CD4-positive, alpha-beta T cell treated with Interleukin-17A for 1 hour (primary cell): ENCODE results near the gene PRF1.
"Not testable (repeated sequence)": the region's sequence is repeated elsewhere in the genome, so short reads cannot be mapped to it uniquely, and the experiment has no call there.

Experiments used
- DNase-seq: peaks from one replicate; pipeline ENCODE4 v3.0.0-alpha.2; 2020

PRF1 gene

DNA sequence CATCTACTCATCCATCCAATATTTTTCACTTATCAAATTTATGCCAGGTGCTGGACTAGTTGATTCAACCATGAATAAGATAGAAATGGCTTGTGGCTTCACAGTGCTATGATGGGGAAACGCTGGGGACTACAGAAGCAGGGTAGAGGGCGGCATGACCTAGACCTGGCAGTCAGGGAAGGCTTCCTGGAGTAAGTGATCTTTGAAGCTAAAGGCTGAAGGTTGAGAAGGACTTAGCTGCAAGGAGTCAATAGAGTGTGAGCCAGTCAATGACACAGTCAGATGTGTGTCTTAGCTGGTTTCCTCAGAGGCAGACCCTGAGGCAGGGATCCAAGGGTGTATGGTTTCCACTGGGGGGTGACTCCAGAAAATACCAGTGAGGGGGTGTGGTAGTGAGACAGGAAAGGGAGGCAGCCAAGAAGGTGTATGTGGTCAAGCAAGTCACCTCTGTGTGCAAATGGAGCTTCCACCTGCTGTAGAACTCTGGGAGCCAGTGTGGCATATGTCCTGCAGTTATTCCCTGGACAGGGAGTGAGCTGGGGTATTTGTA lies 10.3 kb downstream of the PRF1 start:
- DNase-seq = no peak

DNA sequence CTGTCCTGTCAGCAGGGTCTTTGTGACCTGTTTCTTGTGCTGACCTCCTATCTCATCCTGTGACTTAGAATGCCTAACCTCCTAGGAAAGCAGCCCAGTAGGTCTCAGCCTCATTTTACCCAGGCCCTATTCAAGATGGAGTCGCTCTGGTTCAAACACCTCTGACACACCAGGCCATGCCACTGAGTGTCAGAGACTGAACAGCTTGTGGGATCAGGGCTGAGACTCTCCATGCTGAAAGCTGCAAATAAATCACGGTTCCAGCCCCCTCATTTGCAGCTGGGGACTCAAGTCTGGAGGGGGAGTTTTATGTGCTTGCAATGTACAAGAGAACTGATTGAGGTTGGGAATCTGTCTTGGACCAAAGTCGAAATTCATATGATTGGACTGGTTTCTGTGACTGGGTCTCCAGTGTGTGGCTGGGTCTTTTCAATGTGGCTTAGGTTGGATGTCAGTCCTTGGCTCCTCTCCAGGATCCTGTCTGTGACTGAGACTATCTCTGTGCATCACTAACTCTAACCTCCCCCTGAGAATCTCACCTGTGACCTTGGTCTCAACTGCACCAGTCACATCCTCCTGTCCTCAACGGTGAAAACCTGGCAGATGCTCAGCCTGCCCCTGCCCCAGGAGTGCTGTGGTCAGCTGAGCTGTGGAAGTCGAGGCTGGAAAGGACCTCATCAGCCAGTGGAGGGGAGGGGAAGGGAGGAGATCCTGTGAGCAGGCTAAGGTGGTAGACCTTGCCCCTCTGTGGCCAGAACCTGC lies 11.7 kb downstream of the PRF1 start:
- no peak for DNase-seq

DNA sequence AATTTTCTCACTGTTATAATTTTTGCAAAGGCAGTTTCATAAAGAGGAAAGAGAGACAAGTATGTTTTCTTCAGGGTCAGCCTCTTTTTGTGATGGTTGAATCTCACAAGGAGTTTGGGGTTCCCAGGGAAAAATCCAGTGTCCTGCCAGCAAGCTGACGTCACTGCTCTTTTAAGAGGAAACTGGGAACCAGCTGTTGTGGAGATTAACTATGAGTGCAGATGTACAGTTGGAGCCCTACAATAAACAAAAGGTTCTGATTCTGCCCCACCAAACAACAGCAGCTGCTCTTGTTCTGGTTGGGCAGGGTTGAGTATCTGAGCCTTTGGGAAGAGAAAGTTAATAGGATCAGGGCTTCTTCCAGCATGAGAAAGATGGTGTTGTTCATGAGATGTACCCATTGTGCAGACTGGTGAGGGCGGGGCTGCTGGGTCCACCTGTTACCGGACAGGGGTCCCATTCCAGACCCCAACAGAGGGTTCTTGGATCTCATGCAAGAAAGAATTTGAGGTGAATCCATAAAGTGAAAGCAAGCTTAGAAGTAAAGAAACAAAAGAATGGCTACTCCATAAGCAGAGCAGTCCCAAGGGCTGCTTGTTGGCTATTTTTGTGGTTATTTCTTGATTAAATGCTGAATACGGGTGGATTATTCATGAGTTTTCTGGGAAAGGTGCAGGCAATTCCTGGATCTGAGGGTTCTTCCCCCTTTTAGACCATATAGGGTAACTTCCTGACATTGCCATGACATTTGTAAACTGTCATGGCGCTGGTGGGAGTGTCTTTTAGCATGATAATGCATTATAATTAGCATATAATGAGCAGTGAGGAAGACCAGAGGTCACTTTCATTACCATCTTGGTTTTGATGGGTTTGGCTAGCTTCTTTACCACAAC lies 12.5 kb downstream of the PRF1 start:
- no peak for DNase-seq

DNA sequence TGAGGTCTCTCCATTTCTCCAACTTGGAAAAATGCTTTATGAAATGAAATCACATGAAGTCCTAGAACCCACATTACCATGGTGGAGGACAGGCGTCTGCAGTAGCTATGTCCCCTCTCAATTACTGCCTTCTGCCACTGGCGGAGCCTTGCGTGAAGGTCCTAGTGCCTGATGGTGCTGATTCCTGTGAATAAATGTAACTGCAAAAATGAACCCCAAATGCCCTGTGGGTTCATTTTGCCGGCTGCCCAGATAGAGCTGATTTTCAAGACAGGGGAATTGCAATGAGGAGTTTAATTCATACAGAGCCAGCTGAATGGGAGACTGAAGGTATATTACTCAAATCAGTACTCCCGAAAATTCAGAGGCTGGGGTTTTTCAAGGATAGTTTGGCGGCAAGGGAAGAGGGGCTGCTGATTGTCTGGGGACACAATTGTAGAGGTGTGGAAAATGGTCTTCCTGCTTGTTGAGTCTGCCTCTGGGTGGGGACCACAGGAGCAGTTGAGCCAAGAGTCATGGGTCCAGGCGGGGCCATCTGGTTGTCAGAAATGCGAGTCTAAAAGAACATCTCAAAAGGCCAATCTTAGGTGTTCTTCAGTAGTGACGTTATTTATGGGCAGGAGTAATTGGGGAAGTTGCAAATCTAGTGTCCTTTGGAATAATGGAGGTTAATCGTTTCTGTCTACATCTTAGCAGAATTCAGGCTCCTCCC lies 13.5 kb downstream of the PRF1 start:
- no peak for DNase-seq

DNA sequence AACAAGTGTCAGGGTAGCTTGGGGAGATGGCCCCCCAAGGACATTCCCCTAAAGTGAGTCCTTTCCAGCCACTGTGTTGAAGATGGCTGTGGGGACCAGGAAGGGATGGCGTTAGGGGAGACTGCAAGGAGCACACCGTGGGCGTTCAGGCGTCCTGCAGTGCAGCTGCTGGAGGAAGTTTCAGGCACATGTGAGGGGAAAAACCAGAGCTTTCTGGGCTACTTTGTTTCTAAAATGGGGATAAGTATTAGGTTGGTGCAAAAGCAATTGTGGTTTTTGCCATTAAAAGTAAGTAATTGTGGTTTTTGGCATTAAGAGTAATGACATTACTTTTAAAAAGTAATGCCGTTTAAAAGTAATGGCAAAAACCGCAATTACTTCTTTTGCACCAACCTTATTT lies 14.3 kb downstream of the PRF1 start:
- no peak for DNase-seq

DNA sequence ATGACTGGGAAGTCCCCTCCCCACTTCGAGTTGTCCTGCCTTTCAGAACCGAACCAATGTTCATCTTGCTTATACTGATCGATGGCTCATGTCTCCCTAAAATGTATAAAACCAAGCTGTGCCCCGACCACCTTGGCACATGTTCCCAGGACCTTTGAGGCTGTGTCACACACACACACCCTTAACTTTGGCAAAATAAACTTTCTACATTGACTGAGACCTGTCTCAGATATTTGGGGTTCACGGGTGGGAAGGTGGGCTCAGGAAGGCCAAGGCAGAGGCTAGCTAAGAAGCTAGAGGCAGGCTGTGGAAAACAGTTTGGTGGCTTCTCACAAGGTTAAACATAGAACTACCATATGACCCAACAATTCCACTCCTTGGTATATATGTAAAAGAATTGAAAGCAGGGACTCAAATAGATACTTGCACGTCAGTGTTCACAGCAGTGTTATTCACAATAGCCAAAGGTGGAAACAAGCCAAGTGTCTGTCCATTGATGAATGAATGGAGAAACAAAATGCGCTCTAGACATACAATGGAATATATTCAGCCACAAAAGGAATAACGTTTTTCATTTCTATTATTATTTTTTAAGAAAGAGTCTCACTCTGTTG lies 15.4 kb downstream of the PRF1 start:
- DNase-seq = no peak

DNA sequence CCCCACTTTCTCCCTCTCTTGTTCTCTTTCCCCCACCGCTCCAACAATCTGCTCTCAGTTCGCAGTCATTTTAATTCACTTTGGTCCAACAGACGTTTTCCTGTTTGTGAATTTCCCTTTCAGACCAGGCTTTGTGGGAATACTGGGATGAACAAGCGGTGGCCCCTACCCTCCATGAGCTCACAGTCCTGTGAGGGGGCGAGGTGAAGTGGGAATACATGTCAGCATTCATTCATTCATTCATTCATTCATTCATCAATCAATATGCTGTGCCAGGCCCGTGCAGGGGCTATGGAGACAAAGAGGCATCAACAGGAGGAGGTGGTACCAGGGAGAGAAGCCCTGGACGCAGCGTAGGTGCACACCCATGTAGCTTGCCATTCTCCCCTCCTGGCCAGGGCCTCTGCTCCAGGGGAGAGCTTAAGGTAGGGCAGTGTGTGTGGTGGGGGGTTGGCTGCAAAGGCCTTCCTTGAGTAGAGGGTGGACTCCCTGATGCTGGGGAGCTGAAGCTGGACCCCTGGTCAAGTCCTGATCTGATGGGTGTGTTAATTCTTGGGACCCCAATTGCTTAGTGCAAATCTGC lies 16.1 kb downstream of the PRF1 start:
- no peak for DNase-seq

DNA sequence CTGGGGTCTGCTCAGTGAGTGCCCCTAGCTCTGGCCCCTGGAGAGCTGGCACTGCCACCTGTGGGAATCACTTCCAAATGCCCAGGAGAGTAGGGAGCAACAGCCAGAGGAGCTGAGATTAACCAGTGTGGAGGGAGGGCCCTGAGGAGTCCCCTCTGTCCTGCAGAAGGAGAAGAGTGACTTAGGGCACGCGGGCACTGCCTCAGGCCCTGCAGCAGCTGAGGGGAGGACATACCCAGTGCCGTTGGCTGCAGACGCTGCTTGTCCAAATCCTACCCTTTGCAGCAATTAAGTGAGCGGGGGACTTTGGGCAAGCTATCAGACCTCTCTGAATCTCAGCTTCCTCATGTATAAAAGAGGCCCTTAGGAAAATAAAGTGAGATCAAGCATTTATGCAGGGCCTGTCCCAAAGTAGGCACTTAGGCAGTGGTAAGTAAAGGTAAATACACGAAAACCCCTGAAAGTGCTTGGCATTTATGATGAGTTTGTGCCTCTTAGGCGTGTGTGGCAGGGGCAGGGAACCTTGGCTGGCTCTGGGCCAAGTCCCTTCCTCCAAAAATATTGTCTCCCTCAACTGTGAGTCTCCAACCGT lies 16.9 kb downstream of the PRF1 start:
- DNase-seq = no peak

DNA sequence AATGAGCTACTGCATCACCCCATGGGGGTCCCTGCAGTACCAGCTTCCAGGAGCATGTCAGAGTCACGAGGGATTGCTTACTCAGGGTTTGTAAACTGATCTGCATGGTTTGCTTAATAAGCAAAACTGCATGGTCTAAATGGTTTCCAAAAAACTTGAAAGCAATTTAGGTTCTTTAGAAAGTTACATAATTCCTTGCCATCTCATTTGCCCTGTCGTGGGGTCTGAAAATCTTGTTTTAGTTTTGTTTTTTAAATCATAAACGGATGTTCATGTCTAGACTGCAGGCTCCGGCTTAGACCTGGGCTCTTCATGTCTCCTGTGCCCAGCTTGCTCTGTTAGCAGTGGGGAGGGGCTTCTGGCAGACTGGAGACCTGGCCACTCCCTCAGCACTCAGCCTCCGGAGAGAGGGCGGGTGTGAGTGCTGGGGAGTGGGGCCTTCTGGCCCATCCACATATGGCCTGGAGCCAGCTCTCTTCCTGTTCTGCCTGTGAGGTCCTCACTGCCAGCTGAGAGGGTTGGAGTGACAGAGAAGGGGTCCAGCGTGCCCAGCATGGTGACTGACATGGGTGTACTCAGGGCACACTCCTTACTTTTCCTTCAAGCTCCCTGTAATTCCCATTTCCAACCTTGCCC lies 17.5 kb downstream of the PRF1 start:
- no peak for DNase-seq

DNA sequence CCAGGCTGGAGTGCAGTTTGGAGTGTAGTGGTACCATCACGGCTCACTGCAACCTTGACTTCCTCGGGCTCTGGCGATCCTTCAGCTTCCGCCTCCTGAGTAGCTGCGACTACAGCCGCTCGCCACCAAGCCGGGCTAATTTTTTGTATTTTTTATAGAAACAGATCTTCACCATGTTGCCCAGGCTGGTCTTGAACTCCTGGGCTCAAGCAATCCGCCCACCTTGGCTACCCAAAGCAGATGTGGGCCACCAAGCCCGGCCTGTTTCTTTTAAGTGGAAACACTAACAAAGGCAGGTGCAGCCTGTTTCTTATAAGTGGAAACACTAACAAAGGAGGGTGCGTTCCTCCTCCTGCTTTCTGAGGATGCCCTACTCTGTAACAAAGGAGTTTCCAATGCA lies 18.2 kb downstream of the PRF1 start:
- no peak for DNase-seq

DNA sequence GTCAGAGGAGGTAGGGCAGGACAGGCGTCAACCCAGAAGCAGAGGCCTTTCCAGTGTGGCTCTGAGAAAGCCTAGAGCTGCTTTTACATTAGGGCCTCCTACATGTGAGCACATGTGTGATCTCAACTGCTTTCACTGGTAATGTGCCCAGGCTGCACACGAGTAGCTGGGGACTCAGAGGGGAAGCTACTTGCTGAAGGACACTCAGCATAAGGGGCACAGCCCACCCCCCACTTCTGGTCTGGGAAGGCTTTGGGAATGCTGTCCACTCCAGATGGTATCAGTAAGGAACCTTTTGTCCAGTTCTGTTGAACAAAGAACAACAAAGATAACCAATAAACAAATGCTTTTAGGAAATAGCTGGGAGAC lies 18.9 kb downstream of the PRF1 start:
- DNase-seq = no peak

DNA sequence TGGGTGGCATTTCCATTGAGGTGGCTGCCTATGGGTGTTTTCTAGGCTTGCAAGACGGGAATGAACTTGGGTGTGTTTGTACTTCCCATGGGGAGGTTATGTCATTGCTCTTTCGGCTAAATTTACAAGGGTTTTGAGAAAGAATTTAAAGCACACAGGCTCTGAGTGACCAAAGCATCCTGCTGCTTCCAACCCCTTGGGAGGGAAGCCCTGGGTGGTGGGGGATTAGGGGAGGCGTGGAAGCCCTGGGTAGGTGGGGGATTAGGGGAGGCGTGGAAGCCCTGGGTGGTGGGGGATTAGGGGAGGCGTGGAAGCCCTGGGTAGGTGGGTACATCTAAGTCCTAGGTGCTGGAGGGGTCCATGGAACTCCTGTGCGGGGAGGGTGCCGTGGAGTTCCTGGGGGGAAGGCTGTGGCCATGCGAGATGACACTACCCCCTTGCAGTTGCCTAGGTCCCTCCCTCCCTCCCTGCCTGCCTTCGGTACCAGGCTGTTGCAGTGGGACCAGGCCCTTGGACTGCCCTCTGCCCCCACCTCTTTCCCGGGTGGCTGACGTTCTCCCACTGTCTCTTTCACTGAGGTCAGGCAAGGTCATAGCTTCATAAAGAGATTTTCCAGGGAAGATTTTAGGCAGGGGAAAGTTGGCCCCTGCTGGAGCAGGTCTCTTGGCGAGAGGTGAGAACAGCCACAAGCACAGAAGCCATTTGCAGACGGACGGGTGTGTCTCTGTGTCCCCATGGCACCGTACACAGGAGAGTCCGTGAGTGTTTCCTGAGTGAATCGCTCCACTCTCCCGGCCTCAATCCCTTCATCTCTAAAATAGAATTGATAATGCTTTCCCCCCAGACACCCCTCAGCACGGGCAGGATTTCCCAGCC lies 19.5 kb downstream of the PRF1 start:
- no peak for DNase-seq

DNA sequence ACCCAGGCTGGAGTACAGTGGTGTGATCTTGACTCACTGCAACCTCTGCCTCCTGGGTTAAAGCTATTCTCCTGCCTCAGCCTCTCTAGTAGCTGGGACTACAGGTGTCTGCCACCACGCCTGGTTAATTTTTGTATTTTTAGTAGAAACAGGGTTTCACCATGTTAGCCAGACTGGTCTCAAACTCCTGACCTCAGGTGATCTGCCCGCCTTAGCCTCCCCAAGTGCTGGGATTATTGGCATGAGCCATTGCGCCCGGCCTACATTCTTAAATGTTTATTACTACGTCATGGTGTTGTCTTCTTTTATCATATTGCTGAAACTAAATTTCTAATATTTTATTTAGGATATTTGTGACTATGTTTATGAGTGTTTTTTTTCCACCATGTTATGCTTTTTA lies 21.4 kb downstream of the PRF1 start:
- DNase-seq = not testable (repeated sequence)

DNA sequence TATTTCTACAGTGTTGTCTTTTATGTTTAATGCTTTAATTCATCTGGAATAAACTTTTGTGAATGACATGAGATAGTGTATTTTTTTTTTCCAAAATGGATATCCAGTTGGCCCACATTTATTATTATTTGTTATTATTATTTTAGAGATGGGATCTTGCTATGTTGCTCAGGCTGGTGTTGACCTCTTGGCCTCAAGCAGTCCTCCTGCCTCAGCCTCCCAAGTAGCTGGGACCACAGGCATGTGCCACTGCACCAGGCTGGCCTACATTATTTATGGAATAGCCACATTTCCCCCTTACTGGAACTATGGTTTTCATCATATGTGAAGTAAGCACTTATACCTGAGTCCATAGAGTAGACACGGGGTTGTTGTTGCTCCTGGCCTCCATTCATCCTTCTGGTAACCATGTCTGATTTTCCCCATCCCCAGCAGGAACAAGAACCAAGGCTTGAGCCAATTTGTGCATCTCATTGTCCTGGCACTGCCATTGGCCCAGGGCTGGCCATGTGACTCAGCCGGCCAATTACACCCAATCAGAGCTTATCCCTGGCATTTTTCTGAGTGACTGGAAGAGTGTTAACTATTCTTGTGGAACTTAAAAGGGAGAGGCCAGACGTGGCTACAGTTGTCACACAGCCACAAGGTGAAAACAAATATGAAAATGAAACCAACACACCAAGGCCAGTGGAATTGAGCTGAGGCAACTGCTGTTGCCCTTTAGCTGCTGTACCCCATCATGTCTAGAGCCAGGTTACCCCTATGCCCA lies 23.1 kb downstream of the PRF1 start:
- DNase-seq = peak; percentile 50

DNA sequence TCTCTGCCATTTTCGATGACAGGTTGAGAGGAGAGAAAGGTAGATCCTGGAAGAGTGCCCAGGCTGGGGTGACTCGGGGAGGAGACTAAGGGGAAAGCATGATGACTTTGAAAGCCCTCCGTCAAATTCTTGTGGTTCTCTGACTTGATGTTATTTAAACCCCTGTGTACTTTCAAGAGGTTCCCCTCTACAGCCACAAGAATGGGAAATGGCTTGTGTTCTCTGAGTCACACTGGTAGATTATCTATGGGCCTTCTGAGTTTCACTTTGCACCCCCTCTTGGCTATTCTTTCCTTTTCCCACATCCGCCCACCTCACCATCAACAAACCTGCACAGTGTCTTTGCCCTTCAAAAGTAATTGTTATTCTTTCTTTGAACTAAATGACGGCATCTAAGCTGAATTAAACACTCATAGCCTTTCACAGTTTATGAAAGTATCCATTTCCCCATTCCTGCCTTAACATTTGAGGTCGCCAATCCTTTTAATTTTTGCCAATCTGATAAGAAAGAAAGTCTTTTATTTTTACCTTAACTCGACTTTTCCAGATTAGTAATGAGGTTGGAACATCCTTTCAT lies 24.1 kb downstream of the PRF1 start:
- peak; percentile 63 for DNase-seq

DNA sequence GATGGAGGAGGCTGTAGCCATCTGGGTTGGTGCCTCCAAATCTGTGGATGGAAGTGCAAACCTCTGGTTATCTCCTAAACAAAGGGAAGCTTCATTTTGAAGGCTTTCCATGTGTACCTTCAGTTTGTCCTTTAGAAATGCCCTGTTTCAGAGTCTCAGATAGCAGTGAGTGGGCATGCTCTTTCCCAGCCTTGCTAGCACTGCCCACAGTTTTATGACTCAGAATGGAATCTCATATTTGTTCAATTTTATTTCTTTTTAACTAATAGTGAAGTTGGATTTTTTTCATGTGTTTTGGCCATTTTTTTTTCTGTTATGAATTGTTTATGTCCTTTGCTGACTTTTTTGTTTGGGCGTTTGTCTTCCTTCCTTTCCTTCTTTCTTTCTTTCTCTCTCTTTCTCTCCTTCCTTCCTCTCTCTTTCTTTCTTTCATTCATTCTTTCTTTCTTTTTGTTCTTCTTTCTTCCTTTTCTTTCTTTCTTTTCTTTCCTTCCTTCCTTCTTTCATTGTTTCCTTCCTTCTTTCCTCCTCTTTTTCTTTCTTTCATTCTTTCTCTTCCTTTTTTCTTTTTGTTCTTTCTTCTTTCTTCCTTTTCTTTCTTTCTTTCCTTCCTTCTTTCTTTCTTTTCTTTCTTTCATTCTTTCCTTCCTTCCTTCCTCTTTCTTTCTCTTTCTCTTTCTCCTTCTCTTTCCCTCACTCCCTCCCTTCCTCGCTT lies 25.6 kb downstream of the PRF1 start:
- DNase-seq = no peak

DNA sequence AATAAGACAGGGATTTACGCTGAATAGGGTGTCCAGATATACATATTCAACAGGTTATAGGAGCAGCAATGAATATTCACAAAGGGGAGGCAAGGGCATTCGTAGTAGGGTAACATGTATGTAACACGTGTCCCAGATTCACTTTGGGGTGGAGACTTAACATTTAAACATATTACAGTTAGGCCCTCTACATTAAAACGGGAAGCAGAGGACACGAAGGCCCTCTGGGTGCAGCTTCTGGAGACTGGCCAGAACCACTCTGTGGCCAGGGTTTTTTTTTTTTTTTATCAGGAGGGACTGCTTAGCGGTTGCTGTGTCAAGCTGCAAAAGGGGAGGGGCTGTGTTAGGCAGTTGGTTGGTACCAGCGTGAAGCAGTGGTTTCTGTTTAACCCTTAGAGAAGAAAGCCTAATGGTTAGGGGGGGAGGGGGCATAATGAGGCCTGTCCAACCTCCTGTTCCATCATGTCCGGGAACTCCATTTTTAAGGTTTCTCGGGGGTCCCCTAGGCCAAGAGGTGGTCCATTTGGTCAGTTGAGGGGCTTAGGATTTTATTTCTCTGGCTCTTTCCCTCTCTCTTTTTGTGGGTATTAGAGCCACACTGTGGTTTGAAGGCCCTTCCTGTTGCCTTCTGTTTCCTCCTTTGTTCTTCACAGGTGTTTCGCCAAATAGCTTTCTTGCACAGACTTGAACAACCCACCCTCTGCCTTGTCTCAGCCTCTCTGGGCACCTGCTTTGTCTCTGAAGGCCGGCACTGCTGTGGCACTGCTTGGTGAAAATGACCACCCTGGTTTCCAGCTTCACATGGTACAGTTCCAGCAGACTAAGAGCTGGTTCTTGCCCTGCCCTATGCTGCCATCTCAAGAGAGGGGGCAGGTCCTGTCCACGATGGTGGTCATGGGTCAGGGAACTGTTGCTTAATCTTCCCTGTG lies 26.4 kb downstream of the PRF1 start:
- peak; percentile 53 for DNase-seq

DNA sequence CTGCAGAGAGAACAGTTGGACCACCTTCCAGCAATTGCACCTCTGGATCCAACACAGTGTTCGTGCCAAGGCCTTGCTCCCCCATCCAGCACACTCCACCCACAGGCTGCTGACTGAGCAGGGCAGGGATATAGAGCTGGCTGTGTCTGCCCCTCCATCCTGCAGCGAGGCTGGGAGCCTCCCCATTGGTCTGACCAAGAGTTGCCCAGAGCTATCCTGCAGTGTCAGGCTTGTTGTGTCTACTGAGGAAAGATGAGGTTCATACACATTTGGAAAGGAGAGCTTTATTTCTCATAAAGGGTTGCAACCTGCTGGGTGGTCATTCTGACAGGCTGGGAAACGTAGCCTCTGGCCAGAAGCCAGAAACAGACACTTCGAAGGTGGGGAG lies 27.1 kb downstream of the PRF1 start:
- DNase-seq = no peak
